Sigmoid colon (tissue), 7 donors: ENCODE results near the gene METTL14. TPM values are rescaled to one million over a fixed set of nuclear protein-coding genes. Genes with fewer than 3 reads are reported as not detected.

Source experiments
- DNase-seq: peaks from one replicate; pipeline ENCODE4 v3.0.0-alpha.2; 2019
- H3K27ac ChIP-seq, 4 donors: fragments of 200-600 bp; sonication (generic); one replicate each; pipeline ENCODE4 v1.5.1; 2016 to 2019; ENCODE audit warnings: mild to moderate bottlenecking in 1 of 4
- H3K27me3 ChIP-seq, 3 donors: fragments of 200-600 bp; sonication (generic); one replicate each; pipeline ENCODE4 v1.5.1; 2019; ENCODE audit warnings: mild to moderate bottlenecking in 1 of 3
- H3K36me3 ChIP-seq, 4 donors: fragments of 200-600 bp; sonication (generic); one replicate each; pipeline ENCODE4 v1.5.1; 2016 to 2019
- H3K4me1 ChIP-seq, 4 donors: fragments of 200-600 bp; sonication (generic); one replicate each; pipeline ENCODE4 v1.5.1; 2017 to 2019
- H3K4me3 ChIP-seq, 4 donors: fragments of 200-600 bp; sonication (generic); one replicate each; pipeline ENCODE4 v1.5.1; 2017 to 2019; ENCODE audit warnings: mild to moderate bottlenecking in 2 of 4, moderate library complexity in 1 of 4
- H3K9me3 ChIP-seq, 4 donors: fragments of 200-600 bp in 3 of 4; sonication (generic) in 3 of 4; one replicate each; pipeline versions ENCODE4 v1.5.1 to v1.6.1; 2013 to 2019
- CTCF ChIP-seq, 4 experiments: fragments of 450-650 bp in 3 of 4; fragments of 200-600 bp in 1 of 4; IDR thresholded peaks; one replicate each; pipeline ENCODE4 v1.5.1; 2016 to 2019; ENCODE audit warnings: antibody characterized with exemption in 4 of 4, mild to moderate bottlenecking in 3 of 4, moderate library complexity in 2 of 4
- EP300 ChIP-seq, 4 donors: sonication (generic); formaldehyde crosslinking; IDR thresholded peaks; one replicate each; pipeline ENCODE4 v1.6.1; 2017; ENCODE audit warnings: antibody characterized with exemption in 4 of 4
- POLR2A ChIP-seq, 2 donors: fragments of 450-650 bp; IDR thresholded peaks; one replicate each; pipeline ENCODE4 v1.6.1; 2016; ENCODE audit warnings: antibody characterized with exemption in 2 of 2, mild to moderate bottlenecking in 2 of 2, moderate library complexity in 2 of 2
- POLR2AphosphoS5 ChIP-seq, 4 donors: sonication (generic); formaldehyde crosslinking; IDR thresholded peaks; one replicate each; pipeline ENCODE4 v1.6.1; 2017; ENCODE audit warnings: antibody characterized with exemption in 4 of 4
- WGBS, 2 donors: extraction: QIAGEN DNeasy Blood & Tissue Kit; methylation state at CpG; one replicate each; pipeline ENCODE4 v1.1.7; 2013; 5-methylcytosine and 5-hydroxymethylcytosine counted together
- intact Hi-C: fragments of 100-400 bp; cut with DNase I; formaldehyde crosslinking; loops from one replicate; pipeline ENCODE4 v1.15.1; 2023
- polyA plus RNA-seq, 3 donors: library from polyadenylated mRNA; stranded (reverse); fragments of 200-250 nt; gene quantifications; one replicate each; pipeline ENCODE4 v1.2.3, GENCODE V29; 2013
- total RNA-seq, 4 donors: library from RNA; depleted of rRNA; stranded (reverse); fragments of >200 nt; gene quantifications; one replicate each; pipeline ENCODE4 v1.1.0, GENCODE V29; 2016
- donor health status: healthy with polysubstance abuse.
- donor health status: Bipolar disorder and iron deficiency.
- donor health status: healthy.

Gene METTL14
- total and polyA plus RNA-seq, 7 donors: 6.2 to 54.6 (median 13.8) TPM

DNA sequence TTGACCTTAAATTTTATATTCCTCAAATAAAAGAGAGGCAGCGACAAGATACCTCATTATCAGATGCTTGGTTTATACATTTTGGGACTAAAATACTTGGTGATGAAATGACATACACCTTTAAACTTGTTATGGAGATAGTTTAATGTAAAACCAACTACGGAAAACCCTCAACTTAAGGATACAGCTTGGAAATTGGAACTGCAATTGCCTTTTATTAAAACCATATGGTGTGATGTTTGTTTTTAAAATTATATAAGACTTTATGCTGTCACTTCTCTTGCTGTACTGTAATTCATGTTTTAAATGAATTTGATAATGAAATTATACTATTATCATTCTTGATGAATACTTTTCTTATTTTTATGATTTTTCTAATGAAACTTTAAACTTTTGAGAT is 25.9 kb downstream of the METTL14 start:
- Histone ChIP-seq H3K27me3 (no peaks in the 10 kb centered on the region), H3K9me3 (no peaks in the 10 kb centered on the region), H3K27ac (no peak overlapping the region), H3K4me1 (no peaks in the 10 kb centered on the region), H3K36me3 (peaks cover 8 to 74% (median 21%) of the 10 kb centered on the region in 4 donors), H3K4me3 (no peak overlapping the region)
- TF ChIP-seq POLR2A (IDR thresholded peaks at IDR 0.05): no peak
- TF ChIP-seq CTCF (IDR thresholded peaks at IDR 0.05): no peak
- TF ChIP-seq POLR2AphosphoS5 (IDR thresholded peaks at IDR 0.05): no peak
- no peak for TF ChIP-seq EP300 (IDR thresholded peaks at IDR 0.05)
- 96 to 97% methylated on average over 2 of the region's 2 CpGs for WGBS, 2 donors
- intact Hi-C loops: no loop called here
- DNase-seq: no peak

DNA sequence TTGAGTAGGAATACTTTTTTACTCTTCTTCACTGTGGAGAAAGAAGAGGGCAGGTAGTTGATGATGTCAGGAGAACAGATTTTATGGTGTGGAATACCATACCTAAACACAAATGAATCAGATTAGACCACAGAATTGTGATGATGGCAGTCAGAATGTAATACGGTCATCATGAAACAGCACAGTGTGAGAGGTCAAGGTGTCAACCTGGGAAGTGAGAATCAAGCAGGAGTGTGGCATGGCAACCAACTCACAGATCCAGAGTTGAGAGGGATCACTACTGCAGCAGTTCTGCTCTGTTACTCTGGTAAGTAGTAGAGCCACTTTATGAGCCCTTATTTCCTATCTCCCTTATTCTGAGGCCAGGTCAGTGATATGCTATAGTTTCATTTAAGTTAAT is 27.7 kb downstream of the METTL14 start:
- Histone ChIP-seq H3K27ac (no peak overlapping the region), H3K36me3 (peaks cover 8 to 56% (median 14%) of the 10 kb centered on the region in 4 donors), H3K9me3 (no peaks in the 10 kb centered on the region), H3K27me3 (no peaks in the 10 kb centered on the region), H3K4me1 (no peaks in the 10 kb centered on the region), H3K4me3 (no peak overlapping the region)
- TF ChIP-seq POLR2A (IDR thresholded peaks at IDR 0.05): no peak
- no peak for TF ChIP-seq EP300 (IDR thresholded peaks at IDR 0.05)
- TF ChIP-seq POLR2AphosphoS5 (IDR thresholded peaks at IDR 0.05): no peak
- no peak for TF ChIP-seq CTCF (IDR thresholded peaks at IDR 0.05)
- intact Hi-C loops: no loop called here
- WGBS, 2 donors: 88 to 92% methylated on average over 1 of the region's 1 CpG
- no peak for DNase-seq

DNA sequence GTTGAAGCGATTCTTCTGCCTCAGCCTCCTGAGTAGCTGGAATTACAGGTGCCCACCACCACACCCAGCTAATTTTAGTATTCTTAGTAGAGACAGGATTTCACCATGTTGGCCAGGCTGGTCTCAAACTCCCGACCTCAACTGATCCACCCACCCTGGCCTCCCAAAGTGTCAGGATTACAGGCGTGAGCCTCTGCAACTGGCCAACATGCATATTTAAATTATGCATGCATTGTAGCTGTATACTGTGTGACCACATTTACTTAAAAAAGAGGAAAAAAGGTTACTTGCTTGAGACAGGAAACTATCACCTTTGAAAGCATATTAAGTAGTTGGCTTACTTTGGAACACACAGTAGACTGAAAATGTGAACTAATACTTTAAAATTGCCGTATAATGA is 29.5 kb downstream of the METTL14 start:
- 95 to 96% methylated on average over 4 of the region's 4 CpGs for WGBS, 2 donors
- H3K4me1 ChIP-seq: no peaks in the 10 kb centered on the region

DNA sequence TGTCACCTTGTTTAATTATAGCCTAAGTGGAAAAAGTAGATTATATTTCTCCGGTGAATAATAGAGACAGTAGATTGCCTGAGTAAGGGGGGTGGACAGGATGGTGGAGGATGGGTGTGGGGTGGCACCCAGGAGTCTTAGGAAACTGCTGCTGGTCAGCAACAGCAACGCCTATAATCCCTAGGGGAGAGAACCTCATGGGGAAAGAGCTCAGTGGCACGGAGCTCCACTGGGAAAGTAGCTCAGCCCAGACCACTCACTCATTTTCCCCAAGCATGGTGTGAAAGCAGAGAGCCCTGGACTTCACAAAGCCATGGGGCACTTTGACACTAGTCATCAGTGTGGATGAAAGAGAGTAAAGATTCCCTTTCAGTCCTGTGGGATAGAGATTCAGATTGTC is 31.1 kb downstream of the METTL14 start:
- DNase-seq: no peak
- Histone ChIP-seq H3K27ac (no peak overlapping the region), H3K4me3 (no peak overlapping the region), H3K4me1 (no peaks in the 10 kb centered on the region), H3K27me3 (no peaks in the 10 kb centered on the region), H3K36me3 (peaks cover 0 to 28% (median 3%) of the 10 kb centered on the region in 4 donors), H3K9me3 (no peaks in the 10 kb centered on the region)
- WGBS, 2 donors: 80 to 81% methylated on average over 3 of the region's 3 CpGs
- TF ChIP-seq POLR2A (IDR thresholded peaks at IDR 0.05) (no peak), EP300 (IDR thresholded peaks at IDR 0.05) (no peak), POLR2AphosphoS5 (IDR thresholded peaks at IDR 0.05) (no peak), CTCF (IDR thresholded peaks at IDR 0.05) (no peak)
- intact Hi-C loops: no loop called here

More for the DNA sequence above, 29.5 kb downstream of the METTL14 start:
- DNase-seq: no peak
- intact Hi-C loops: no loop called here
- H3K9me3 ChIP-seq: no peaks in the 10 kb centered on the region
- H3K27ac ChIP-seq: no peak overlapping the region
- H3K27me3 ChIP-seq: no peaks in the 10 kb centered on the region
- H3K36me3 ChIP-seq: peaks cover 8 to 38% (median 13%) of the 10 kb centered on the region in 4 donors
- TF ChIP-seq EP300 (IDR thresholded peaks at IDR 0.05) (no peak), POLR2AphosphoS5 (IDR thresholded peaks at IDR 0.05) (no peak), CTCF (IDR thresholded peaks at IDR 0.05) (no peak), POLR2A (IDR thresholded peaks at IDR 0.05) (no peak)
- no peak overlapping the region for H3K4me3 ChIP-seq

GRCh38 chr4:118718511-118719170 is 33.4 kb downstream of the METTL14 start:
- Histone ChIP-seq H3K4me1 (no peaks in the 10 kb centered on the region), H3K27me3 (no peaks in the 10 kb centered on the region), H3K27ac (no peak overlapping the region), H3K36me3 (peaks cover 0 to 28% (median 4%) of the 10 kb centered on the region in 4 donors), H3K4me3 (no peak overlapping the region), H3K9me3 (no peaks in the 10 kb centered on the region)
- 97 to 99% methylated on average over 4 of the region's 4 CpGs for WGBS, 2 donors
- DNase-seq: no peak
- intact Hi-C loops: no loop called here
- no peak for TF ChIP-seq POLR2AphosphoS5 (IDR thresholded peaks at IDR 0.05)
